Activated naive CD8-positive, alpha-beta T cell treated with anti-CD3 and anti-CD28 coated beads, Interleukin-2, amount 10 ng/mL, durations not matched to agents 7 days and 5 days (primary cell): ENCODE results near the gene DGKQ. TPM values are rescaled to one million over a fixed set of nuclear protein-coding genes. Genes with fewer than 3 reads are reported as not detected.
"Not testable (repeated sequence)": the region's sequence is repeated elsewhere in the genome, so short reads cannot be mapped to it uniquely, and the experiment has no call there.

Source experiments
- ATAC-seq: fragments of 150-1000 bp; cut with Tn5 transposase; one replicate; pipeline ENCODE4 v1.10.0; 2021; ENCODE audit warnings: low read depth, moderate library complexity
- POLR2A ChIA-PET: fragments of 350-600 bp; sonication (Branson Sonifier 250); formaldehyde crosslinking; loops from one replicate; lab custom pipeline; 2021; ENCODE audit warnings: antibody characterized with exemption; lab: Charles Lee
- DNase-seq: peaks from one replicate; pipeline ENCODE4 v3.0.0; 2021
- H3K27ac Mint-ChIP-seq: one replicate; pipeline ENCODE4 v1.8.0; 2022; ENCODE audit warnings: mild to moderate bottlenecking, mixed read lengths
- H3K27me3 Mint-ChIP-seq: one replicate; pipeline ENCODE4 v1.8.0; 2022; ENCODE audit warnings: mild to moderate bottlenecking, moderate library complexity, mixed read lengths
- H3K36me3 Mint-ChIP-seq: one replicate; pipeline ENCODE4 v1.8.0; 2021; ENCODE audit warnings: mild to moderate bottlenecking, mixed read lengths
- H3K4me1 Mint-ChIP-seq: one replicate; pipeline ENCODE4 v1.8.0; 2021; ENCODE audit warnings: mixed read lengths
- H3K4me3 Mint-ChIP-seq: one replicate; pipeline ENCODE4 v1.8.0; 2022; ENCODE audit warnings: mild to moderate bottlenecking, moderate library complexity, mixed read lengths
- H3K9me3 Mint-ChIP-seq: one replicate; pipeline ENCODE4 v1.8.0; 2021; ENCODE audit warnings: mixed read lengths
- total RNA-seq, 2 experiments: library from RNA; stranded (reverse); gene quantifications; one replicate each; pipeline ENCODE4 v1.2.3, GENCODE V29; 2021

The DGKQ gene
- total RNA-seq, 2 experiments from 2014 or later, result 31.3 to 32.4 TPM

GRCh38 chr4:926538-926937, 46.8 kb downstream of the DGKQ start:
- Mint-ChIP-seq H3K4me3 (no peak overlapping the region), H3K36me3 (peaks cover 13% of the 10 kb centered on the region), H3K9me3 (no peaks in the 10 kb centered on the region), H3K4me1 (peaks cover 41% of the 10 kb centered on the region), H3K27ac (no peak overlapping the region), H3K27me3 (no peaks in the 10 kb centered on the region)
- no peak for DNase-seq
- POLR2A ChIA-PET, result no interaction called here
- ATAC-seq, result no peak

DNA sequence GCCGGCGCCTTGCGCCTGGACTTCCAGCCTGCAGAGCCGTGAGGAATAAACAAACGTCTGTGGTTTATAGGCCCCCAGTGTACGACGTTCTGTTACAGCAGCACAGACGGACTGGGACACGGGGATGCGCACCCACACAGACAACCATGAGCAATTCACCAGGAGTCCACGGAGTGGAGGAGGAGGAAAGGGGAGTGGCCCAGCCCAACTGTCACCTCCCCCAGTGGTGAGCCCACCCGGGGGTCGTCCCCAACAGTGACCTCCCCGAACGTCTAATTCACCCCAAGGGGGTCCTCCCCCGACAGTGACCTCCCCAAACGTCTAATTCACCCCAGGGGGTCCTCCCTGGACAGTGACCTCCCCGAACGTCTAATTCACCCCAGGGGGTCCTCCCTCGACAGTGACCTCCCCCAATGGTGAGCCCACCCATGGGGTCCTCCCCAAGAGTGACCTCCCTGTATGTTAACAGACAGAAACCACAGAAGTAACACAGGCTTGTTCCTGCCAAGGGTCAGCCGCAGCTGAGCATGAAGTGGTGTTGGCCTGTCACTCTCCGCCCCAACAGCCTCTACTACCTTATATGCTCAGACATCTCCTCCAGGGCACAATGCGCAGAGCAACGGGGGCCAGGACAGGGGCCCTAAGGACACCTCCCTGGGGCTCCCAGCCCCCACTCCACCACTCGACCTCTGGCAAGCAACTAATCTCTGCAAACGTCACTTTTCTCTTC, 47.4 kb downstream of the DGKQ start:
- H3K9me3 Mint-ChIP-seq, result no peaks in the 10 kb centered on the region

GRCh38 chr4:925171-925570, 48.2 kb downstream of the DGKQ start:
- POLR2A ChIA-PET, result no interaction called here
- H3K27ac Mint-ChIP-seq, result no peak overlapping the region

More for the DNA sequence above, 47.4 kb downstream of the DGKQ start:
- Mint-ChIP-seq H3K4me3 (no peak overlapping the region), H3K36me3 (peaks cover 17% of the 10 kb centered on the region), H3K27me3 (no peaks in the 10 kb centered on the region), H3K27ac (no peak overlapping the region), H3K4me1 (peaks cover 39% of the 10 kb centered on the region)
- POLR2A ChIA-PET, result no interaction called here
- DNase-seq (no peak), ATAC-seq (no peak)

DNA sequence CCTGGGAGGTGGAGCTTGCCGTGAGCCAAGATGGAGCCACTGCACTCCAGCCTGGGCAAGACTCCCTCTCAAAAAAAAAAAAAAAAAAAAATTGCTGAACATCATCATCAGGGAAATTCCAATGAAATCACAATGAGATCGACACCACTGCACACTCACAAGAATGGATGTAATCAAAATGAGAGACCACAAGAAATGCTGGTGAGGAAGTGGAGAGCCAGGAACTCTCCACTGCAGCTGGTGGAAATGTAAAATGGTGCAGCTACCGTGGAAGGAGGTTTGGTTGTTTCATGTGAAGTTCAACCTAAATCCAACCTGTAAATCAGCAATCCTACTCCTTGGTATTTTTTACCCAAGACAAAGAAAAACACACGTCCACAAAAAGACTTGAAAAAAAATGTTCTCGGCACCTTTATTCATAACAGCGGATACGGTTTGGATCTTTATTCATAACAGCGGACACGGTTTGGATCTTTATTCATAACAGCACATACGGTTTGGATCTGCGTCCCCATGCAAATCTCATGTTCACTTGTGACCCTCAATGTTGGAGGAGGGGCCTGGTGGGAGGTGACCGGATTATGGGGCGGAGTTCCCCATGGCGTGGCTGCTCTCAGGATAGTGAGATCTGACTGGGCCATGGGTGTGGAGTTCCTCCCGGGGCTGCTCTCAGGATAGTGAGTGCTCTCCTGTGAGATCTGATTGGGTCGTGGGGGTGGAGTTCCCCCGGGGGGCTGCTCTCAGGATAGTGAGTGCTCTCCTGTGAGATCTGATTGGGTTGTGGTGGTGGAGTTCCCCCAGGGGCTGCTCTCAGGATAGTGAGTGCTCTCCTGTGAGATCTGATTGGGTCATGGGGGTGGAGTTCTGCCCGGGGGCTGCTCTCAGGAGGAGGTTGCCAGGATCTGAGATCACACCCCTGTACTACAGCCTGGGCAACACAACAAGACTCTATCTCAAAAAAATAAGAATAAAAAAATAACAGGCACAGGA, 49.0 kb downstream of the DGKQ start:
- H3K27me3 Mint-ChIP-seq, result no peaks in the 10 kb centered on the region
- POLR2A ChIA-PET, result interaction anchor here (0.7 to 1.4 kb wide), 3 partner anchors 8 to 321 kb away, joined by 4 to 5 read pairs (median 4); partner anchors contain the start of genes GAK, IDUA and TMEM175
- peaks cover 33% of the 10 kb centered on the region for H3K4me1 Mint-ChIP-seq
- H3K36me3 Mint-ChIP-seq, result peaks cover 26% of the 10 kb centered on the region
- no peak overlapping the region for H3K4me3 Mint-ChIP-seq
- no peaks in the 10 kb centered on the region for H3K9me3 Mint-ChIP-seq
- ATAC-seq (peak; percentile 39), DNase-seq (no peak)
- H3K27ac Mint-ChIP-seq, result no peak overlapping the region

More at GRCh38 chr4:925171-925570, 48.2 kb downstream of the DGKQ start:
- Mint-ChIP-seq H3K36me3 (peaks cover 20% of the 10 kb centered on the region), H3K27me3 (no peaks in the 10 kb centered on the region), H3K9me3 (no peaks in the 10 kb centered on the region), H3K4me1 (peaks cover 31% of the 10 kb centered on the region), H3K4me3 (no peak overlapping the region)
- ATAC-seq (peak; percentile 3), DNase-seq (no peak)

GRCh38 chr4:921830-922331, 51.5 kb downstream of the DGKQ start:
- Mint-ChIP-seq H3K27me3 (no peaks in the 10 kb centered on the region), H3K27ac (peak overlapping the region; percentile 67), H3K4me3 (peak overlapping the region; percentile 6), H3K9me3 (peaks cover 3% of the 10 kb centered on the region), H3K36me3 (peaks cover 38% of the 10 kb centered on the region), H3K4me1 (peaks cover 34% of the 10 kb centered on the region)
- POLR2A ChIA-PET, result interaction anchor here (0.8 to 1.6 kb wide), 3 partner anchors 9 to 49 kb away, joined by 3 to 7 read pairs (median 3); partner anchors contain the start of genes GAK and TMEM175
- ATAC-seq (no peak), DNase-seq (no peak)

DNA sequence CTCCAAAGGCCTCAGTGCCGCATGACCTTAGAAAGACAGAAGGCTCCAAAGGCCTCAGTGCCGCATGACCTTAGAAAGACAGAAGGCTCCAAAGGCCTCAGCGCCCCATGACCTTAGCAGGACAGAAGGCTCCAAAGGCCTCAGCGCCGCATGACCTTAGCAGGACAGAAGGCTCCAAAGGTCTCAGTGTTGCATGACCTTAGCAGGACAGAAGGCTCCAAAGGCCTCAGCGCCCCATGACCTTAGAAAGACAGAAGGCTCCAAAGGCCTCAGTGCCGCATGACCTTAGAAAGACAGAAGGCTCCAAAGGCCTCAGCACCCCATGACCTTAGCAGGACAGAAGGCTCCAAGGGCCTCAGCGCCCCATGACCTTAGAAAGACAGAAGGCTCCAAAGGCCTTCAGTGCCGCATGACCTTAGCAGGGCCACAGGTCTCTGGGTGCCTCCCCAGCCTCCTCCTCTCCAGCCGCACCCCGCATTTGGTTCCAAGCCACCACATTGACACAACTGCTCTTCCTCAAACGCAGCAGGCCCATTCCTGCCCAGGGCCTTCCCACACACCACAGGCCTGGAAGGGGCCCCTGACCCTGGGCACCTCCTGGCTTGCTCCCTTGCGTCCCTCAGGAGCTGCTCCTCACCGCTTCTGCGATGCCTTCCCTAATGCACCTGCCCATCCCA, 54.2 kb downstream of the DGKQ start:
- H3K9me3 Mint-ChIP-seq, DNase-seq, ATAC-seq, H3K27me3 Mint-ChIP-seq, POLR2A ChIA-PET, H3K27ac Mint-ChIP-seq, H3K4me3 Mint-ChIP-seq: not testable (repeated sequence)
- peaks cover 42% of the 10 kb centered on the region for H3K36me3 Mint-ChIP-seq
- H3K4me1 Mint-ChIP-seq, result peaks cover 39% of the 10 kb centered on the region

- H3K4me3 Mint-ChIP-seq, POLR2A ChIA-PET, H3K27ac Mint-ChIP-seq, H3K9me3 Mint-ChIP-seq, H3K27me3 Mint-ChIP-seq, DNase-seq, ATAC-seq: not testable (repeated sequence)
- H3K36me3 Mint-ChIP-seq, result peaks cover 42% of the 10 kb centered on the region
- peaks cover 37% of the 10 kb centered on the region for H3K4me1 Mint-ChIP-seq
Measured at GRCh38 chr4:918591-918990, 54.8 kb downstream of the DGKQ start.

- no peaks in the 10 kb centered on the region for H3K27me3 Mint-ChIP-seq
- peaks cover 41% of the 10 kb centered on the region for H3K36me3 Mint-ChIP-seq
- POLR2A ChIA-PET, result no interaction called here
- no peak for DNase-seq
- no peak overlapping the region for H3K27ac Mint-ChIP-seq
- no peak for ATAC-seq
- no peak overlapping the region for H3K4me3 Mint-ChIP-seq
- peaks cover 37% of the 10 kb centered on the region for H3K4me1 Mint-ChIP-seq
- peaks cover 3% of the 10 kb centered on the region for H3K9me3 Mint-ChIP-seq
Measured at GRCh38 chr4:917992-918391, 55.4 kb downstream of the DGKQ start.

DNA sequence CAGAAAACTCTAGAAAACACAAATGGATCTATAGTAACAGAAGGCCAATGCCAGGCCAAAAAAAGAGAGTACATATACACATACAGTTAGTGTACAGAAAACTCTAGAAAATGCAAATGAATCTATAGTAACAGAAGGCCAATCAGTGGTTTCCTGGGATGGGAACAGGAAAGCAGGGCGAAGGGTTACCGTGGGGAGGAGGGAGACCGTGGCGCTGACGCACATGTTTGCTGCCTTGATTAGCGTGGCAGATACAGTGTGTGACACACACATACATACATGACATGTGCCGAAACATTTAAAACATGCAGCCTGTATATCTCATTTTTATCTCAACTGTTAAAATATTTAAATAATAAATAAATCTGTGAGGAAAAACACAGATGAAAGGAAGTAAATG, 55.9 kb downstream of the DGKQ start:
- POLR2A ChIA-PET, result no interaction called here
- Mint-ChIP-seq H3K4me3 (no peak overlapping the region), H3K4me1 (peaks cover 32% of the 10 kb centered on the region), H3K36me3 (peaks cover 36% of the 10 kb centered on the region), H3K27me3 (no peaks in the 10 kb centered on the region), H3K27ac (no peak overlapping the region), H3K9me3 (peaks cover 3% of the 10 kb centered on the region)
- no peak for ATAC-seq
- no peak for DNase-seq

- Mint-ChIP-seq H3K9me3 (peaks cover 3% of the 10 kb centered on the region), H3K36me3 (peaks cover 31% of the 10 kb centered on the region), H3K27ac (peak overlapping the region; percentile 74), H3K27me3 (no peaks in the 10 kb centered on the region), H3K4me1 (peaks cover 25% of the 10 kb centered on the region), H3K4me3 (peak overlapping the region; percentile 65)
- peak; percentile 76 for ATAC-seq
- POLR2A ChIA-PET, result no interaction called here
- DNase-seq, result peak; percentile 13
Measured at GRCh38 chr4:915595-915994, 57.8 kb downstream of the DGKQ start.

GRCh38 chr4:915041-915474, 58.3 kb downstream of the DGKQ start:
- H3K27me3 Mint-ChIP-seq, result no peaks in the 10 kb centered on the region
- peaks cover 25% of the 10 kb centered on the region for H3K4me1 Mint-ChIP-seq
- H3K4me3 Mint-ChIP-seq, result peak overlapping the region; percentile 65
- peak overlapping the region; percentile 74 for H3K27ac Mint-ChIP-seq
- ATAC-seq (no peak), DNase-seq (peak; percentile 10)
- peaks cover 3% of the 10 kb centered on the region for H3K9me3 Mint-ChIP-seq
- POLR2A ChIA-PET, result no interaction called here
- H3K36me3 Mint-ChIP-seq, result peaks cover 28% of the 10 kb centered on the region

GRCh38 chr4:914531-914930, 58.8 kb downstream of the DGKQ start:
- no peak overlapping the region for H3K4me3 Mint-ChIP-seq
- H3K36me3 Mint-ChIP-seq, result peaks cover 26% of the 10 kb centered on the region
- H3K4me1 Mint-ChIP-seq, result peaks cover 22% of the 10 kb centered on the region
- POLR2A ChIA-PET, result no interaction called here
- peak overlapping the region; percentile 74 for H3K27ac Mint-ChIP-seq
- ATAC-seq, result no peak
- H3K27me3 Mint-ChIP-seq, result no peaks in the 10 kb centered on the region
- peaks cover 3% of the 10 kb centered on the region for H3K9me3 Mint-ChIP-seq
- no peak for DNase-seq

- POLR2A ChIA-PET, result no interaction called here
- DNase-seq (no peak), ATAC-seq (no peak)
- H3K27me3 Mint-ChIP-seq, result no peaks in the 10 kb centered on the region
- no peak overlapping the region for H3K27ac Mint-ChIP-seq
- H3K4me3 Mint-ChIP-seq, result no peak overlapping the region
- peaks cover 23% of the 10 kb centered on the region for H3K36me3 Mint-ChIP-seq
- H3K4me1 Mint-ChIP-seq, result peaks cover 21% of the 10 kb centered on the region
- H3K9me3 Mint-ChIP-seq, result peaks cover 3% of the 10 kb centered on the region
Measured at GRCh38 chr4:913280-913618, 60.1 kb downstream of the DGKQ start.
